Mucosa of gallbladder (tissue), 1 donor: ENCODE results near the gene CENPS. TPM values are rescaled to one million over a fixed set of nuclear protein-coding genes. Genes with fewer than 3 reads are reported as not detected.

Source experiments
- total RNA-seq: library from RNA; stranded (reverse); gene quantifications from one replicate; pipeline ENCODE4 v1.2.1, GENCODE V29; 2021
- donor health status: DM: no; HTN: no; CAD: no.

CENPS gene
- total RNA-seq, 1 donor from 2014 or later: 27.9 TPM

Other genes with a start within 250 kb of the CENPS start
- gene KIF1B, start 219.9 kb upstream of the CENPS start, total RNA-seq: 45.7 TPM
- gene PGD, start 31.4 kb upstream of the CENPS start, total RNA-seq: 165 TPM
- gene CORT, start 19.6 kb downstream of the CENPS start, total RNA-seq: 0.66 TPM
- gene DFFA, start 42.1 kb downstream of the CENPS start, total RNA-seq: 39.0 TPM
- 25.6 TPM for gene PEX14, start 44.5 kb downstream of the CENPS start, total RNA-seq